HepG2 (cell line): ENCODE measurements around the gene ZMYND10. TPM values are rescaled to one million over a fixed set of nuclear protein-coding genes. Genes with fewer than 3 reads are reported as not detected.

Source experiments
- ATRX ChIP-seq: sonication (generic); formaldehyde crosslinking; IDR thresholded peaks from 2 replicates; pipeline ENCODE4 v1.4.0; 2020; ENCODE audit warnings: missing genetic modification reagents, borderline replicate concordance
- KDM4B ChIP-seq: sonication (generic); formaldehyde crosslinking; IDR thresholded peaks from 2 replicates; pipeline ENCODE4 v1.4.0; 2020; ENCODE audit warnings: missing genetic modification reagents
- RAD51 ChIP-seq: fragments of 450-650 bp; IDR thresholded peaks from 2 replicates; pipeline ENCODE4 v1.6.1; 2016; ENCODE audit warnings: borderline replicate concordance
- ZIK1 ChIP-seq: sonication (generic); formaldehyde crosslinking; IDR thresholded peaks from 2 replicates; pipeline ENCODE4 v1.5.0; 2020; ENCODE audit warnings: mild to moderate bottlenecking, low read depth, missing genetic modification reagents, borderline replicate concordance
- ZNF256 ChIP-seq: sonication (generic); formaldehyde crosslinking; conservative IDR thresholded peaks from 2 replicates; pipeline ENCODE4 v1.4.0; 2020; ENCODE audit warnings: missing genetic modification reagents
- ZNF564 ChIP-seq: sonication (generic); formaldehyde crosslinking; IDR thresholded peaks from 2 replicates; pipeline ENCODE4 v1.8.1; 2023; ENCODE audit warnings: mild to moderate bottlenecking, missing genetic modification reagents
- ZNF577 ChIP-seq: sonication (generic); formaldehyde crosslinking; IDR thresholded peaks from 2 replicates; pipeline ENCODE4 v1.4.0; 2020; ENCODE audit warnings: mild to moderate bottlenecking, low read depth, missing genetic modification reagents, borderline replicate concordance
- ZNF614 ChIP-seq: IDR thresholded peaks from 2 replicates; pipeline ENCODE4 v1.6.1; 2018; ENCODE audit warnings: missing biosample characterization, missing genetic modification reagents, inconsistent platforms, borderline replicate concordance
- ZNF777 ChIP-seq: sonication (generic); formaldehyde crosslinking; IDR thresholded peaks from 2 replicates; pipeline ENCODE4 v1.4.0; 2020; ENCODE audit warnings: missing genetic modification reagents
- polyA plus RNA-seq, 8 experiments: library from polyadenylated mRNA; depleted of rRNA in 3 of 8; stranded (reverse) in 7 of 8; unstranded in 1 of 8; fragments of >200 nt; fragmentation: Illumina TruSeq in 4 of 8; extraction: Trizol in 4 of 8; gene quantifications; 2 replicates each; pipeline versions ENCODE4 v1.2.1 to v1.2.3, GENCODE V29; 2011 to 2016; ENCODE audit warnings: low read depth in 4 of 8, missing spikeins in 1 of 8, mixed read lengths in 1 of 8; ENCODE audit not compliant: insufficient read depth in 1 of 8
- total RNA-seq, 5 experiments: library from RNA; depleted of rRNA; stranded (reverse); fragments of >200 nt; fragmentation: Illumina TruSeq; extraction: Trizol; gene quantifications; 2 replicates each; pipeline ENCODE4 v1.2.3, GENCODE V29; 2016; ENCODE audit warnings: low read depth in 1 of 5
- TF ChIP-seq, protein P1 (sequence below): sonication (generic); formaldehyde crosslinking; IDR thresholded peaks from 2 replicates; pipeline ENCODE4 v1.5.1; 2020; ENCODE audit warnings: mild to moderate bottlenecking, missing genetic modification reagents
- TF ChIP-seq, protein P2 (sequence below): sonication (generic); formaldehyde crosslinking; IDR thresholded peaks from 2 replicates; pipeline ENCODE4 v1.5.0; 2020; ENCODE audit warnings: mild to moderate bottlenecking, missing genetic modification reagents, borderline replicate concordance
- TF ChIP-seq, protein P3 (sequence below), 2 experiments: sonication (generic) in 1 of 2; formaldehyde crosslinking in 1 of 2; IDR thresholded peaks; 2 replicates each; pipeline versions ENCODE4 v1.5.1 to v1.6.1; 2011 to 2020; ENCODE audit warnings: borderline replicate concordance in 1 of 2, low read depth in 1 of 2, low read length in 1 of 2, mild to moderate bottlenecking in 1 of 2, missing genetic modification reagents in 1 of 2, moderate library complexity in 1 of 2

The ZMYND10 gene
- total and polyA plus RNA-seq, 2 of the 13 experiments (the other 11 are each of a cell fraction or from before 2014, with no cell fraction given), result 0.60 to 0.74 TPM

DNA sequence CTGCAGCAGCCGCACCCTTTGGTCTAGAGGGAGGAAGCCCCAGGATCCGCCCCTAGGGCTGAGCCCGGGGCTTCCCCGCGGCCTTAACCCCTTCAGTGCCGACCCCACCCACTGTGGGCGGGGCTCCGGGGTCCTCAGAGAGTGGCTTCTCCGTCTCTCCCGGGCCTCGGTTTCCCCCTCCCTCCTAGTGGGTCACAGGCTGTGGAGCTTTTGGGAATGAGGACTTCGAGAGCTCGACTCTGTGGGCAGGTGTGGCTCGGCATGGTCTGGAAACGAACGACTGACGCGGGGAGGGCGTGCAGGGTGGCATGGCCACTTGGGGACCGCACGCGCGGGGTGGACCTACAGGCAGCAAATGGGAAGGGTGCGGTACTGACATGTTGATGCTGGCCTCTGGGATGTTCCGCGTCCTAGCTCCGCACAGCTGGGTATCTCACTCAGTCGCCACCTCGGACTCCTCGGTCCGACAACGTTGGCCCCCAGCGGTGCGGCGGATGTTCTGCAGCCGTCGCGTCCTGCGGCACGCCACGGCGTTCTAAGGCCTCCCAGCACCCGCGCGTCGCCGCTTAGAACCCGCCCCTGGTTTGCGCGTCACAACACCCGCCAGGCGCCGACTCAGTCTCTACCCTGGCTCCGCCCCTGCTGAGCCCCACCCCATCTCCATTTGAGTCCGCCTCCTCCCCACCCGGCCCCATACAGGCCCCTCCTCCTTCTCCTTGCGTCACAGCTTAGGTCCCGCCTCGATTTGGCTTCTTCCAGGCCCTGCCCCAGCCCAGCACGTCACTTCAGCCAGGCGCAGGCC lies 46.5 kb downstream of the ZMYND10 start, which contains the start of the genes HYAL3 and NAA80 (continued):
- TF ChIP-seq ZNF614 (CRISPR knock-in tag) (peak; percentile 54; the same call in 1 of the 2 replicates), ATRX (CRISPR knock-in tag) (no peak), ZNF564 (CRISPR knock-in tag) (no peak), ZNF577 (CRISPR knock-in tag) (no peak), RAD51 (no peak), KDM4B (no peak), ZNF256 (CRISPR knock-in tag) (no peak), ZIK1 (CRISPR knock-in tag) (peak; percentile 86), ZNF777 (no peak; the same call in 1 of the 2 replicates)
- TF ChIP-seq, protein P1, sequence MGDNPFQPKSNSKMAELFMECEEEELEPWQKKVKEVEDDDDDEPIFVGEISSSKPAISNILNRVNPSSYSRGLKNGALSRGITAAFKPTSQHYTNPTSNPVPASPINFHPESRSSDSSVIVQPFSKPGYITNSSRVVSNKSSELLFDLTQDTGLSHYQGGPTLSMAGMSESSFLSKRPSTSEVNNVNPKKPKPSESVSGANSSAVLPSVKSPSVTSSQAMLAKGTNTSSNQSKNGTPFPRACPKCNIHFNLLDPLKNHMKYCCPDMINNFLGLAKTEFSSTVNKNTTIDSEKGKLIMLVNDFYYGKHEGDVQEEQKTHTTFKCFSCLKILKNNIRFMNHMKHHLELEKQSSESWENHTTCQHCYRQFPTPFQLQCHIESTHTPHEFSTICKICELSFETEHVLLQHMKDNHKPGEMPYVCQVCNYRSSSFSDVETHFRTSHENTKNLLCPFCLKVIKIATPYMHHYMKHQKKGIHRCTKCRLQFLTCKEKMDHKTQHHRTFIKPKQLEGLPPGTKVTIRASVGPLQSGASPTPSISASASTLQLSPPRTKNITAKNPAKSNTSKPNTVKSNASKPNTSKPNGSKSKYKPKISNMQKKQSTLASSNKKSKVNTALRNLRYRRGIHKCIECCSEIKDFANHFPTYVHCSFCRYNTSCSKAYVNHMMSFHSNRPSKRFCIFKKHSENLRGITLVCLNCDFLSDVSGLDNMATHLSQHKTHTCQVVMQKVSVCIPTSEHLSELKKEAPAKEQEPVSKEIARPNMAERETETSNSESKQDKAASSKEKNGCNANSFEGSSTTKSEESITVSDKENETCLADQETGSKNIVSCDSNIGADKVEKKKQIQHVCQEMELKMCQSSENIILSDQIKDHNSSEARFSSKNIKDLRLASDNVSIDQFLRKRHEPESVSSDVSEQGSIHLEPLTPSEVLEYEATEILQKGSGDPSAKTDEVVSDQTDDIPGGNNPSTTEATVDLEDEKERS, result no peak
- TF ChIP-seq, protein P2, sequence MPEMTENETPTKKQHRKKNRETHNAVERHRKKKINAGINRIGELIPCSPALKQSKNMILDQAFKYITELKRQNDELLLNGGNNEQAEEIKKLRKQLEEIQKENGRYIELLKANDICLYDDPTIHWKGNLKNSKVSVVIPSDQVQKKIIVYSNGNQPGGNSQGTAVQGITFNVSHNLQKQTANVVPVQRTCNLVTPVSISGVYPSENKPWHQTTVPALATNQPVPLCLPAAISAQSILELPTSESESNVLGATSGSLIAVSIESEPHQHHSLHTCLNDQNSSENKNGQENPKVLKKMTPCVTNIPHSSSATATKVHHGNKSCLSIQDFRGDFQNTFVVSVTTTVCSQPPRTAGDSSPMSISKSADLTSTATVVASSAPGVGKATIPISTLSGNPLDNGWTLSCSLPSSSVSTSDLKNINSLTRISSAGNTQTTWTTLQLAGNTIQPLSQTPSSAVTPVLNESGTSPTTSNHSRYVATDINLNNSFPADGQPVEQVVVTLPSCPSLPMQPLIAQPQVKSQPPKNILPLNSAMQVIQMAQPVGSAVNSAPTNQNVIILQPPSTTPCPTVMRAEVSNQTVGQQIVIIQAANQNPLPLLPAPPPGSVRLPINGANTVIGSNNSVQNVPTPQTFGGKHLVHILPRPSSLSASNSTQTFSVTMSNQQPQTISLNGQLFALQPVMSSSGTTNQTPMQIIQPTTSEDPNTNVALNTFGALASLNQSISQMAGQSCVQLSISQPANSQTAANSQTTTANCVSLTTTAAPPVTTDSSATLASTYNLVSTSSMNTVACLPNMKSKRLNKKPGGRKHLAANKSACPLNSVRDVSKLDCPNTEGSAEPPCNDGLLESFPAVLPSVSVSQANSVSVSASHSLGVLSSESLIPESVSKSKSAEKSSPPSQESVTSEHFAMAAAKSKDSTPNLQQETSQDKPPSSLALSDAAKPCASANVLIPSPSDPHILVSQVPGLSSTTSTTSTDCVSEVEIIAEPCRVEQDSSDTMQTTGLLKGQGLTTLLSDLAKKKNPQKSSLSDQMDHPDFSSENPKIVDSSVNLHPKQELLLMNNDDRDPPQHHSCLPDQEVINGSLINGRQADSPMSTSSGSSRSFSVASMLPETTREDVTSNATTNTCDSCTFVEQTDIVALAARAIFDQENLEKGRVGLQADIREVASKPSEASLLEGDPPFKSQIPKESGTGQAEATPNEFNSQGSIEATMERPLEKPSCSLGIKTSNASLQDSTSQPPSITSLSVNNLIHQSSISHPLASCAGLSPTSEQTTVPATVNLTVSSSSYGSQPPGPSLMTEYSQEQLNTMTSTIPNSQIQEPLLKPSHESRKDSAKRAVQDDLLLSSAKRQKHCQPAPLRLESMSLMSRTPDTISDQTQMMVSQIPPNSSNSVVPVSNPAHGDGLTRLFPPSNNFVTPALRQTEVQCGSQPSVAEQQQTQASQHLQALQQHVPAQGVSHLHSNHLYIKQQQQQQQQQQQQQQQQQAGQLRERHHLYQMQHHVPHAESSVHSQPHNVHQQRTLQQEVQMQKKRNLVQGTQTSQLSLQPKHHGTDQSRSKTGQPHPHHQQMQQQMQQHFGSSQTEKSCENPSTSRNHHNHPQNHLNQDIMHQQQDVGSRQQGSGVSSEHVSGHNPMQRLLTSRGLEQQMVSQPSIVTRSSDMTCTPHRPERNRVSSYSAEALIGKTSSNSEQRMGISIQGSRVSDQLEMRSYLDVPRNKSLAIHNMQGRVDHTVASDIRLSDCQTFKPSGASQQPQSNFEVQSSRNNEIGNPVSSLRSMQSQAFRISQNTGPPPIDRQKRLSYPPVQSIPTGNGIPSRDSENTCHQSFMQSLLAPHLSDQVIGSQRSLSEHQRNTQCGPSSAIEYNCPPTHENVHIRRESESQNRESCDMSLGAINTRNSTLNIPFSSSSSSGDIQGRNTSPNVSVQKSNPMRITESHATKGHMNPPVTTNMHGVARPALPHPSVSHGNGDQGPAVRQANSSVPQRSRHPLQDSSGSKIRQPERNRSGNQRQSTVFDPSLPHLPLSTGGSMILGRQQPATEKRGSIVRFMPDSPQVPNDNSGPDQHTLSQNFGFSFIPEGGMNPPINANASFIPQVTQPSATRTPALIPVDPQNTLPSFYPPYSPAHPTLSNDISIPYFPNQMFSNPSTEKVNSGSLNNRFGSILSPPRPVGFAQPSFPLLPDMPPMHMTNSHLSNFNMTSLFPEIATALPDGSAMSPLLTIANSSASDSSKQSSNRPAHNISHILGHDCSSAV, result no peak
- TF ChIP-seq, protein P3, sequence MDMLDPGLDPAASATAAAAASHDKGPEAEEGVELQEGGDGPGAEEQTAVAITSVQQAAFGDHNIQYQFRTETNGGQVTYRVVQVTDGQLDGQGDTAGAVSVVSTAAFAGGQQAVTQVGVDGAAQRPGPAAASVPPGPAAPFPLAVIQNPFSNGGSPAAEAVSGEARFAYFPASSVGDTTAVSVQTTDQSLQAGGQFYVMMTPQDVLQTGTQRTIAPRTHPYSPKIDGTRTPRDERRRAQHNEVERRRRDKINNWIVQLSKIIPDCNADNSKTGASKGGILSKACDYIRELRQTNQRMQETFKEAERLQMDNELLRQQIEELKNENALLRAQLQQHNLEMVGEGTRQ (IDR thresholded peaks at IDR 0.05; ENCODE audit: low read depth, low read length), result no peak
- TF ChIP-seq, protein P3 (CRISPR knock-in tag; IDR thresholded peaks at IDR 0.05; ENCODE audit: borderline replicate concordance), result peak; percentile 40; the same call in 1 of the 2 replicates
